Measurements from ENCODE around the gene CT45A9. TPM values are rescaled to one million over a fixed set of nuclear protein-coding genes. Genes with fewer than 3 reads are reported as not detected.
"Not testable (repeated sequence)": the region's sequence is repeated elsewhere in the genome, so short reads cannot be mapped to it uniquely, and the experiment has no call there.

CT45A9 gene
- total RNA-seq (not detected), polyA plus RNA-seq (ENCODE audit: insufficient read length in 2 of 2) (not detected)
- long read RNA-seq, donor 1: 0 reads
- long read RNA-seq, donor 2: 0 reads
- long read RNA-seq, donor 3: 0 reads
- long read RNA-seq, donor 4, partial matches to known transcripts: 0 of 3 reads
- long read RNA-seq, donor 4, other reads (novel, unspliced or antisense): 0 of 3 reads

- WGBS (ENCODE audit: insufficient coverage): no CpG with 5 or more reads among the region's 17 CpGs
- not testable (repeated sequence) for H3K9me3 ChIP-seq (ENCODE audit: control insufficient read depth, insufficient read depth, low read length); H3K4me1 ChIP-seq (ENCODE audit: control insufficient read depth, insufficient read depth, low read length); H3K27me3 ChIP-seq (ENCODE audit: control insufficient read depth, insufficient read depth, low read length); H3K36me3 ChIP-seq (ENCODE audit: control insufficient read depth, insufficient read depth, low read length); H3K4me3 ChIP-seq (ENCODE audit: low read depth, low read length); DNase-seq (ENCODE audit: low read depth in 4 of 6, low spot score in 6 of 6); H3K27ac ChIP-seq (ENCODE audit: low read depth, low read length)
These were observed at the start of gene CT45A9 for GRCh38 chrX:135871712-135872111. Gene CT45A9 (minus strand): TSS chrX:135871812. CDS start chrX:135868061, 3,751 bp downstream.

GRCh38 chrX:135920516-135920915 is 48.9 kb upstream of the CT45A9 start:
- not testable (repeated sequence) for H3K4me3 ChIP-seq (ENCODE audit: low read depth, low read length); H3K27ac ChIP-seq (ENCODE audit: low read depth, low read length); H3K36me3 ChIP-seq (ENCODE audit: control insufficient read depth, insufficient read depth, low read length); H3K9me3 ChIP-seq (ENCODE audit: control insufficient read depth, insufficient read depth, low read length); H3K4me1 ChIP-seq (ENCODE audit: control insufficient read depth, insufficient read depth, low read length); H3K27me3 ChIP-seq (ENCODE audit: control insufficient read depth, insufficient read depth, low read length)
- WGBS (ENCODE audit: insufficient coverage): no CpG with 5 or more reads among the region's 1 CpG
- peak in 1 of 6 donors; percentile 1 for DNase-seq (ENCODE audit: low read depth in 4 of 6, low spot score in 6 of 6)

- Histone ChIP-seq H3K27ac (ENCODE audit: low read depth, low read length) (no peak overlapping the region), H3K4me3 (ENCODE audit: low read depth, low read length) (no peak overlapping the region), H3K4me1 (ENCODE audit: control insufficient read depth, insufficient read depth, low read length) (no peaks in the 10 kb centered on the region), H3K27me3 (ENCODE audit: control insufficient read depth, insufficient read depth, low read length) (peaks cover 3% of the 10 kb centered on the region), H3K36me3 (ENCODE audit: control insufficient read depth, insufficient read depth, low read length) (no peaks in the 10 kb centered on the region), H3K9me3 (ENCODE audit: control insufficient read depth, insufficient read depth, low read length) (no peaks in the 10 kb centered on the region)
- WGBS (ENCODE audit: insufficient coverage): 80% methylated on average over 5 of the region's 5 CpGs
- no peak for DNase-seq (ENCODE audit: low read depth in 4 of 6, low spot score in 6 of 6)
These were observed 42.8 kb upstream of the CT45A9 start for GRCh38 chrX:135914404-135914803.

GRCh38 chrX:135910251-135910650 is 38.6 kb upstream of the CT45A9 start:
- 67% methylated on average over 2 of the region's 5 CpGs for WGBS (ENCODE audit: insufficient coverage)
- no peak for DNase-seq (ENCODE audit: low read depth in 4 of 6, low spot score in 6 of 6)
- peaks cover 3% of the 10 kb centered on the region for H3K27me3 ChIP-seq (ENCODE audit: control insufficient read depth, insufficient read depth, low read length)

GRCh38 chrX:135893294-135893817 is 21.7 kb upstream of the CT45A9 start, which contains the start of the genes CT45A10 and SAGE1:
Gene CT45A10 (minus strand): TSS chrX:135893444. CDS start chrX:135885344, 8,100 bp downstream.
Gene SAGE1 (plus strand): TSS chrX:135893716. CDS start chrX:135896243, 2,527 bp downstream.
- H3K27ac ChIP-seq (ENCODE audit: low read depth, low read length): no peak within 1 kb of the TSS
- H3K9me3 ChIP-seq (ENCODE audit: control insufficient read depth, insufficient read depth, low read length): peaks cover 3% of the 10 kb centered on the region
- no peaks in the 10 kb centered on the region for H3K36me3 ChIP-seq (ENCODE audit: control insufficient read depth, insufficient read depth, low read length)
- no peaks in the 10 kb centered on the region for H3K4me1 ChIP-seq (ENCODE audit: control insufficient read depth, insufficient read depth, low read length)
- no peaks in the 10 kb centered on the region for H3K27me3 ChIP-seq (ENCODE audit: control insufficient read depth, insufficient read depth, low read length)
- H3K4me3 ChIP-seq (ENCODE audit: low read depth, low read length): no peak within 1 kb of the TSS
- no peak for DNase-seq (ENCODE audit: low read depth in 4 of 6, low spot score in 6 of 6)
- WGBS (ENCODE audit: insufficient coverage): 78% methylated on average over 20 of the region's 22 CpGs

More at GRCh38 chrX:135910251-135910650, 38.6 kb upstream of the CT45A9 start:
- no peaks in the 10 kb centered on the region for H3K9me3 ChIP-seq (ENCODE audit: control insufficient read depth, insufficient read depth, low read length)
- H3K4me1 ChIP-seq (ENCODE audit: control insufficient read depth, insufficient read depth, low read length): no peaks in the 10 kb centered on the region
- H3K4me3 ChIP-seq (ENCODE audit: low read depth, low read length): no peak overlapping the region
- H3K27ac ChIP-seq (ENCODE audit: low read depth, low read length): no peak overlapping the region
- H3K36me3 ChIP-seq (ENCODE audit: control insufficient read depth, insufficient read depth, low read length): no peaks in the 10 kb centered on the region

- Histone ChIP-seq H3K9me3 (ENCODE audit: control insufficient read depth, insufficient read depth, low read length) (peaks cover 3% of the 10 kb centered on the region), H3K36me3 (ENCODE audit: control insufficient read depth, insufficient read depth, low read length) (no peaks in the 10 kb centered on the region), H3K27ac (ENCODE audit: low read depth, low read length) (no peak overlapping the region), H3K4me3 (ENCODE audit: low read depth, low read length) (no peak overlapping the region), H3K4me1 (ENCODE audit: control insufficient read depth, insufficient read depth, low read length) (no peaks in the 10 kb centered on the region), H3K27me3 (ENCODE audit: control insufficient read depth, insufficient read depth, low read length) (no peaks in the 10 kb centered on the region)
- DNase-seq (ENCODE audit: low read depth in 4 of 6, low spot score in 6 of 6): no peak
- WGBS (ENCODE audit: insufficient coverage): 92% methylated on average over 9 of the region's 11 CpGs
These were observed 21.2 kb upstream of the CT45A9 start for GRCh38 chrX:135892781-135893180.

- DNase-seq (ENCODE audit: low read depth in 4 of 6, low spot score in 6 of 6): no peak
- Histone ChIP-seq H3K27me3 (ENCODE audit: control insufficient read depth, insufficient read depth, low read length) (no peaks in the 10 kb centered on the region), H3K4me1 (ENCODE audit: control insufficient read depth, insufficient read depth, low read length) (no peaks in the 10 kb centered on the region), H3K9me3 (ENCODE audit: control insufficient read depth, insufficient read depth, low read length) (peaks cover 3% of the 10 kb centered on the region), H3K36me3 (ENCODE audit: control insufficient read depth, insufficient read depth, low read length) (no peaks in the 10 kb centered on the region), H3K27ac (ENCODE audit: low read depth, low read length) (no peak overlapping the region), H3K4me3 (ENCODE audit: low read depth, low read length) (no peak overlapping the region)
- 85% methylated on average over 14 of the region's 14 CpGs for WGBS (ENCODE audit: insufficient coverage)
These were observed 18.5 kb upstream of the CT45A9 start for GRCh38 chrX:135890087-135890585.

GRCh38 chrX:135888976-135889375 is 17.4 kb upstream of the CT45A9 start:
- H3K27ac ChIP-seq (ENCODE audit: low read depth, low read length); H3K4me3 ChIP-seq (ENCODE audit: low read depth, low read length); H3K4me1 ChIP-seq (ENCODE audit: control insufficient read depth, insufficient read depth, low read length); H3K9me3 ChIP-seq (ENCODE audit: control insufficient read depth, insufficient read depth, low read length); H3K27me3 ChIP-seq (ENCODE audit: control insufficient read depth, insufficient read depth, low read length); DNase-seq (ENCODE audit: low read depth in 4 of 6, low spot score in 6 of 6); H3K36me3 ChIP-seq (ENCODE audit: control insufficient read depth, insufficient read depth, low read length): not testable (repeated sequence)
- 55% methylated on average over 7 of the region's 15 CpGs for WGBS (ENCODE audit: insufficient coverage)

GRCh38 chrX:135888230-135888629 is 16.6 kb upstream of the CT45A9 start:
- not testable (repeated sequence) for DNase-seq (ENCODE audit: low read depth in 4 of 6, low spot score in 6 of 6); H3K4me1 ChIP-seq (ENCODE audit: control insufficient read depth, insufficient read depth, low read length); H3K27ac ChIP-seq (ENCODE audit: low read depth, low read length); H3K36me3 ChIP-seq (ENCODE audit: control insufficient read depth, insufficient read depth, low read length); H3K27me3 ChIP-seq (ENCODE audit: control insufficient read depth, insufficient read depth, low read length); H3K4me3 ChIP-seq (ENCODE audit: low read depth, low read length); H3K9me3 ChIP-seq (ENCODE audit: control insufficient read depth, insufficient read depth, low read length)
- WGBS (ENCODE audit: insufficient coverage): 88% methylated on average over 4 of the region's 18 CpGs

GRCh38 chrX:135882741-135883140 is 11.1 kb upstream of the CT45A9 start:
- DNase-seq (ENCODE audit: low read depth in 4 of 6, low spot score in 6 of 6); H3K36me3 ChIP-seq (ENCODE audit: control insufficient read depth, insufficient read depth, low read length); H3K27me3 ChIP-seq (ENCODE audit: control insufficient read depth, insufficient read depth, low read length); H3K4me3 ChIP-seq (ENCODE audit: low read depth, low read length); H3K9me3 ChIP-seq (ENCODE audit: control insufficient read depth, insufficient read depth, low read length); H3K4me1 ChIP-seq (ENCODE audit: control insufficient read depth, insufficient read depth, low read length); H3K27ac ChIP-seq (ENCODE audit: low read depth, low read length): not testable (repeated sequence)
- no CpG with 5 or more reads among the region's 5 CpGs for WGBS (ENCODE audit: insufficient coverage)

All from spinal cord (tissue), 10 donors.